Activated CD4-positive, alpha-beta T cell treated with anti-CD3 and anti-CD28 coated beads, Interleukin-2, amount 10 ng/mL, durations not matched to agents 7 days and 5 days (primary cell): ENCODE data around the gene ATE1. TPM values are rescaled to one million over a fixed set of nuclear protein-coding genes. Genes with fewer than 3 reads are reported as not detected.
"Not testable (repeated sequence)": the region's sequence is repeated elsewhere in the genome, so short reads cannot be mapped to it uniquely, and the experiment has no call there.

Source experiments
- CTCF ChIA-PET: fragments of 350-600 bp; sonication (Branson Sonifier 250); formaldehyde crosslinking; loops from one replicate; lab custom pipeline; 2021; ENCODE audit warnings: antibody characterized with exemption; lab: Charles Lee
- POLR2A ChIA-PET: fragments of 350-600 bp; sonication (Branson Sonifier 250); formaldehyde crosslinking; loops from one replicate; lab custom pipeline; 2021; ENCODE audit warnings: antibody characterized with exemption; lab: Charles Lee
- DNase-seq: peaks from one replicate; pipeline ENCODE4 v3.0.0-alpha.2; 2020
- H3K27ac Mint-ChIP-seq: one replicate; pipeline ENCODE4 v1.8.0; 2021; ENCODE audit warnings: mild to moderate bottlenecking, moderate library complexity, mixed read lengths
- H3K27me3 Mint-ChIP-seq: one replicate; pipeline ENCODE4 v1.8.0; 2021; ENCODE audit warnings: mixed read lengths
- H3K36me3 Mint-ChIP-seq: one replicate; pipeline ENCODE4 v1.8.0; 2021; ENCODE audit warnings: low read depth, mixed read lengths
- H3K4me1 Mint-ChIP-seq: one replicate; pipeline ENCODE4 v1.8.0; 2021; ENCODE audit warnings: mixed read lengths
- H3K4me3 Mint-ChIP-seq: one replicate; pipeline ENCODE4 v1.8.0; 2021; ENCODE audit warnings: mild to moderate bottlenecking, moderate library complexity, mixed read lengths
- H3K9me3 Mint-ChIP-seq: one replicate; pipeline ENCODE4 v1.8.0; 2021; ENCODE audit warnings: mixed read lengths
- total RNA-seq, 2 experiments: library from RNA; stranded (reverse); gene quantifications; one replicate each; pipeline ENCODE4 v1.2.3, GENCODE V29; 2021

The ATE1 gene
- total RNA-seq, 2 experiments from 2014 or later, result 23.1 to 24.4 TPM

GRCh38 chr10:121926157-121926556 lies 1.7 kb downstream of the ATE1 start:
- CTCF ChIA-PET, result no interaction called here
- peaks cover 25% of the 10 kb centered on the region for H3K4me1 Mint-ChIP-seq
- no peaks in the 10 kb centered on the region for H3K9me3 Mint-ChIP-seq
- POLR2A ChIA-PET, result no interaction called here
- DNase-seq, result no peak
- peaks cover 12% of the 10 kb centered on the region for H3K36me3 Mint-ChIP-seq
- H3K27ac Mint-ChIP-seq, result peak overlapping the region; percentile 98
- H3K27me3 Mint-ChIP-seq, result no peaks in the 10 kb centered on the region
- H3K4me3 Mint-ChIP-seq, result peak overlapping the region; percentile 90

- Mint-ChIP-seq H3K4me1 (peaks cover 7% of the 10 kb centered on the region), H3K9me3 (no peaks in the 10 kb centered on the region), H3K27me3 (no peaks in the 10 kb centered on the region), H3K4me3 (no peak overlapping the region), H3K36me3 (peaks cover 32% of the 10 kb centered on the region), H3K27ac (no peak overlapping the region)
- ChIA-PET CTCF (interaction anchor here (1.5 kb wide), 1 partner anchor 48 kb away, joined by 4 read pairs; no protein-coding TSS in a partner anchor), POLR2A (no interaction called here)
- DNase-seq, result no peak
Observed at GRCh38 chr10:121921238-121921931, 6.4 kb downstream of the ATE1 start.

DNA sequence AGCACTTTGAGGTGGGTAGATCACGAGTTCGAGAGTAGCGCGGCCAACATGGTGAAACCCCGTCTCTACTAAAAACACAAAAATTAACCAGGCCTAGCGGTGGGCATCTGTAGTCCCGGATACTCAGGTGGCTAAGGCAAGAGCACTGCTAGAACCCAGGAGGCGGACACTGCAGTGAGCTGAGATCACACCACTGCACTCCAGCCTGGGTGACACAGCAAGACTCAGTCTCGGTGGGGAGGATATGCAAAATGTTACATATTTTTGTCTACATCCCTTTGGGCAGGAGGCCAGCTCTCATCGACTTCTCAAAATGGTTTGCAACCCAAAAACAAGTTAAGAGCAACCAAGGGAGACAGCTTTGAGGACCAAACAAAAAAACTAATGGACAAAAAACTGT lies 8.2 kb downstream of the ATE1 start:
- Mint-ChIP-seq H3K4me1 (peaks cover 1% of the 10 kb centered on the region), H3K9me3 (no peaks in the 10 kb centered on the region), H3K27me3 (no peaks in the 10 kb centered on the region), H3K36me3 (peaks cover 37% of the 10 kb centered on the region), H3K27ac (no peak overlapping the region), H3K4me3 (no peak overlapping the region)
- CTCF ChIA-PET, result no interaction called here
- DNase-seq, result no peak
- POLR2A ChIA-PET, result no interaction called here

- DNase-seq, POLR2A ChIA-PET, H3K4me1 Mint-ChIP-seq, H3K9me3 Mint-ChIP-seq, H3K27ac Mint-ChIP-seq, H3K4me3 Mint-ChIP-seq, H3K27me3 Mint-ChIP-seq: not testable (repeated sequence)
- CTCF ChIA-PET, result interaction anchor here (0.6 kb wide), 1 partner anchor 8 kb away, joined by 4 read pairs; no protein-coding TSS in a partner anchor
- H3K36me3 Mint-ChIP-seq, result peaks cover 40% of the 10 kb centered on the region
Observed at GRCh38 chr10:121918800-121919199, 9.0 kb downstream of the ATE1 start.

DNA sequence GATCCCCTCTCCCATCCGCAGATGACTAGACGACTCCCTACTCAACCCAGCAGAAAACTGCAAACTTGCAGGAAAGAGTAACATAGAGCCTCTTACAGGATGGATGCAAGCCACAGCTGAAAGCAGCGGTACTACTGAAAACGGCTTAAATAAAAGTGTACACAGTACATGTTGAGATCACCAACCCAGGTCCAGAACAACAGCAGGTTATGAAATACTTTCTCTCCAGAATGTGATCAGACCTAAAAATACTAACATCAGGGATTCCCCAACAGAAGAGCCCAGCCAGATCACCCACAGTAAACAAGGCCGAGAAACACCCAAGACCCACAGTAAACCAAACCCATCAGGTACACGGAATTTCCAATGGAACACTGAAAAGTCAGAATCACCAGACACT lies 13.2 kb downstream of the ATE1 start:
- Mint-ChIP-seq H3K4me1 (peaks cover 6% of the 10 kb centered on the region), H3K9me3 (no peaks in the 10 kb centered on the region), H3K27me3 (no peaks in the 10 kb centered on the region), H3K27ac (no peak overlapping the region), H3K4me3 (no peak overlapping the region), H3K36me3 (peaks cover 52% of the 10 kb centered on the region)
- CTCF ChIA-PET, result no interaction called here
- no peak for DNase-seq
- POLR2A ChIA-PET, result no interaction called here

DNA sequence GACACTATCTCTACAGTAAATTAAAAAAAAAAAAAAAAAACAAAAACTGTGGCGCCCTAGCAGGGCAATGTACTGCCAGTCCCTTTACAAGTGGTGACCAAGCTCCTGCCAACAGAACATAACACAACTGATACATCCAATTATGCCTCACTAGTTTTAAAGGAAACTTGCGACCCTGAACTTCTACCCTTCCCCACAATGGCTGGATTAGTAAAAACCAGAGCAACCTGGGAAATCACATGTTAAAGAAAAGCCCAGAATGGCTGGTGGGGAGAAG lies 16.5 kb downstream of the ATE1 start:
- Mint-ChIP-seq H3K27ac (no peak overlapping the region), H3K36me3 (peaks cover 42% of the 10 kb centered on the region), H3K4me1 (peaks cover 5% of the 10 kb centered on the region), H3K4me3 (no peak overlapping the region), H3K9me3 (no peaks in the 10 kb centered on the region), H3K27me3 (no peaks in the 10 kb centered on the region)
- CTCF ChIA-PET, result interaction anchor here (0.7 kb wide), 1 partner anchor 8 kb away, joined by 4 read pairs; no protein-coding TSS in a partner anchor
- POLR2A ChIA-PET, result no interaction called here
- no peak for DNase-seq

DNA sequence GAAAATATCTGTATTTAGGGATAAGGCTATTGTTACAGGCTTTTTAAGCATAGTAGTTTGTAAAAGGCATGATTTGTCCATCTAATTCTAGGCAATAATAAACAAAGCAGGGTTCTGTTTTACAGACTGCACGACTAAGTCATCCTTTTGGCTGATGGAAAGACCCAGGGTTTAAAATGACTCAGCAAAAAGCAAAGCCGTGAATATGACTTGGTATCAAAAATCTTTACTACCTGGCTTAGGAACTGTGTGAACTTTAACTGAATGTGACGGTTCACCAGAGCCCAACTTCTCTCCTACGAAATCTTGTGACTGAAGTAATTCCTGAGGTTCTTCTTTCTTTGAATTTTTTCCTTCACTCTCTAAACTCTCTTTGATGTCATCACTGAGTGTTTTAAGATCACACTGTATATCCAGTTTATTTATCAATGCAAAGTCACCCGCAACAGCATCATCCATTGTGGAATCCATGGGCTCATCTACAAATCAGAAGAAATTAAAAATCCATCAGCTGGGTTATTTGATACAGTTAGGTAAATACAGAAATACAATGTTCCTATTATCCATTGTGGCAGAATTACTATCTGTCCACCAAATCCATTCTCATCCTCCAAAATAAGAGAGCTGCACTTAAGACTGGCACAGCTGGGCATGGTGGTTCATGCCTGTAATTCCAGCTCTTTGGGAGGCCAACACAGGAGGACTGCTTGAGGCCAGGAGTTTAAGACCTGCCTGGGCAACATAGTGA lies 17.0 kb downstream of the ATE1 start:
- Mint-ChIP-seq H3K27ac (no peak overlapping the region), H3K4me3 (no peak overlapping the region), H3K27me3 (no peaks in the 10 kb centered on the region), H3K36me3 (peaks cover 42% of the 10 kb centered on the region), H3K4me1 (peaks cover 5% of the 10 kb centered on the region), H3K9me3 (no peaks in the 10 kb centered on the region)
- DNase-seq, result no peak
- POLR2A ChIA-PET, result no interaction called here
- CTCF ChIA-PET, result interaction anchor here (0.7 kb wide), 1 partner anchor 8 kb away, joined by 4 read pairs; no protein-coding TSS in a partner anchor

- Mint-ChIP-seq H3K36me3 (peaks cover 12% of the 10 kb centered on the region), H3K27me3 (no peaks in the 10 kb centered on the region), H3K9me3 (no peaks in the 10 kb centered on the region), H3K4me3 (no peak overlapping the region), H3K4me1 (no peaks in the 10 kb centered on the region), H3K27ac (no peak overlapping the region)
- CTCF ChIA-PET, result no interaction called here
- no peak for DNase-seq
- POLR2A ChIA-PET, result no interaction called here
Observed at GRCh38 chr10:121904888-121905287, 22.9 kb downstream of the ATE1 start.

GRCh38 chr10:121900443-121901174 lies 27.2 kb downstream of the ATE1 start:
- no peak overlapping the region for H3K4me3 Mint-ChIP-seq
- CTCF ChIA-PET, result interaction anchor here (0.6 to 1.6 kb wide), 3 partner anchors 14 to 24 kb away, joined by 3 to 4 read pairs (median 3); no protein-coding TSS in a partner anchor
- no peak overlapping the region for H3K27ac Mint-ChIP-seq
- no peaks in the 10 kb centered on the region for H3K27me3 Mint-ChIP-seq
- DNase-seq, result peak; percentile 36
- no peaks in the 10 kb centered on the region for H3K4me1 Mint-ChIP-seq
- peaks cover 12% of the 10 kb centered on the region for H3K36me3 Mint-ChIP-seq
- POLR2A ChIA-PET, result no interaction called here
- no peaks in the 10 kb centered on the region for H3K9me3 Mint-ChIP-seq

- ChIA-PET CTCF (interaction anchor here (1.6 kb wide), 1 partner anchor 16 kb away, joined by 3 read pairs; no protein-coding TSS in a partner anchor), POLR2A (no interaction called here)
- Mint-ChIP-seq H3K36me3 (peaks cover 12% of the 10 kb centered on the region), H3K9me3 (no peaks in the 10 kb centered on the region), H3K27ac (no peak overlapping the region), H3K27me3 (no peaks in the 10 kb centered on the region), H3K4me3 (no peak overlapping the region), H3K4me1 (no peaks in the 10 kb centered on the region)
- no peak for DNase-seq
Observed at GRCh38 chr10:121899727-121900126, 28.1 kb downstream of the ATE1 start.

DNA sequence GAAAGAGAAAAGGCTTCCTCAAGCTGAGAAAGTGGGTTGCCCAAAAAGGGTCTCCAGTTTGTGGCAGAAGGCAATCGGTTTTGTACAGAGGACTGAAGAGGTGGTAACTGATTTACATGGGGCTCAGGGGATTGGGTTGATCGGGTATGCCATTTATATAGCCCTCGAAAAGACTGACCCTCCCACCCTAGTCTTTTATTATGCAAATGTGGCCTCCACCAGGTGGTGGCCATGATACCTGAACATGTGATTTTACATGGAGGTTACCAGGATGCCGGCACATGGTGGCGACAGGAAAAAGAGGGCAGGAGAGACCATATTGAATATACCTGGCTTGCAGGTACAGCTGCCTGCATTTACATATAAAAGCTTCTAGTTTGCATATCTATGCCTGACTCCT lies 36.7 kb downstream of the ATE1 start:
- ChIA-PET POLR2A (no interaction called here), CTCF (no interaction called here)
- Mint-ChIP-seq H3K27me3 (no peaks in the 10 kb centered on the region), H3K4me3 (no peak overlapping the region), H3K4me1 (no peaks in the 10 kb centered on the region), H3K27ac (no peak overlapping the region), H3K36me3 (peaks cover 4% of the 10 kb centered on the region), H3K9me3 (no peaks in the 10 kb centered on the region)
- DNase-seq, result no peak

- no peak overlapping the region for H3K4me3 Mint-ChIP-seq
- no peaks in the 10 kb centered on the region for H3K27me3 Mint-ChIP-seq
- ChIA-PET CTCF (no interaction called here), POLR2A (no interaction called here)
- H3K27ac Mint-ChIP-seq, result no peak overlapping the region
- DNase-seq, result no peak
- H3K36me3 Mint-ChIP-seq, result peaks cover 4% of the 10 kb centered on the region
- no peaks in the 10 kb centered on the region for H3K9me3 Mint-ChIP-seq
- H3K4me1 Mint-ChIP-seq, result no peaks in the 10 kb centered on the region
Observed at GRCh38 chr10:121889212-121889611, 38.6 kb downstream of the ATE1 start.
